GM19463 (cell line): ENCODE measurements around the gene SFPQ.
"Not testable (repeated sequence)": the region's sequence is repeated elsewhere in the genome, so short reads cannot be mapped to it uniquely, and the experiment has no call there.

Source experiments
- ATAC-seq: cut with Tn5 transposase; IDR thresholded peaks from one replicate; pipeline ENCODE4 v1.9.1; 2021; ENCODE audit warnings: mild to moderate bottlenecking, moderate library complexity; ENCODE audit not compliant: unreplicated experiment

The SFPQ gene

DNA sequence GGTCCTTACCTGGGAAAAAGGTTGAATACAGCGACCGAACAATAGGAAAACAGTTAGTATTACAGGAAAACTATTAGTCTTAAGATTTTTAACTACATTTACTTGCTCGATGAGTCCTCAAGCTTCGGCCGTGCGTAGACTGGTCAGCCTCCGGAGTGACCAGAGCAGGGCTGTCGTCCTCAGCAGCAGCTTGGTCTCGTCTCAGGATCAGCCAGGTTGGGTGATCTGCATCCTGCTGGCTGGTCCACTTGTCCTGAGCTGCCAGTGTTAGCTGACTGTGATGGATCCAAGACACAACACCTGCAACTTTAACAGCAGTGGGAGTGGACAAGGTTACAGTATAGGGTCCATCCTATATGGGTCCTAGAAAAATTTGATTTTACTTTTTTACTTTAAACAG lies 50.2 kb downstream of the SFPQ start:
- not testable (repeated sequence) for ATAC-seq

DNA sequence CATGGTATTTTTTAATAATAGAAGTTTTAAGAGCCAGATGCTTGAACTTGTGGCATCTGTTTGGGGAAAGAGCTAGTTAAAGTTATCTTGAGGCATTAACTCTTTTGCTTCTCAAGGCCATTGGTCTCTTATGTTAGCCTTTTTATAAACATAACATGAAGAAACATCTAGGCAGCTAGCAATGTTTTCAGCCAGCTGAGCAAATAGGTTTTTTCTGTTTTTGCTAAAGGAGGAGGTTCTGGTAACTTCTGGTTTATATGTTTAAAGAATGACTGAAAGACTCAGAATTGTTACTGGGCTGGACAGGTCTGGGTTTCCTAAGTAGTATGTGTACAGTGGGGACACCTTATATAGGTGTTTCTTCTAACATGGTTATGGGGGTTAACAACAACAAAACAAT lies 50.7 kb downstream of the SFPQ start:
- not testable (repeated sequence) for ATAC-seq

DNA sequence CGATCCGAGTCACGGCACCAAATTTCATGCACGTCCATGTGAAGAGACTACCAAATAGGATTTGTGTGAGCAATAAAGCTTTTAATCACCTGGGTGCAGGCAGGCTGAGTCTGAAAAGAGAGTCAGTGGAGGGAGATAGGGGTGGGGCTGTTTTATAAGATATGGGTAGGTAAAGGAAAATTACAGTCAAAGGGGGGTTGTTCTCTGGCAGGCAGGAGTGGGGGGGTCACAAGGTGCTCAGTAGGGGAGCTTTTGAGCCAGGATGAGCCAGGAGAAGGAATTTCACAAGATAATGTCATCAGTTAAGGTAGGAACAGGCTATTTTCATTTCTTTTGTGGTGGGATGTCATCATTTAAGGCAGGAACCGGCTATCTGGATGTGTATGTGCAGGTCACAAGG lies 55.4 kb downstream of the SFPQ start:
- ATAC-seq = not testable (repeated sequence)

DNA sequence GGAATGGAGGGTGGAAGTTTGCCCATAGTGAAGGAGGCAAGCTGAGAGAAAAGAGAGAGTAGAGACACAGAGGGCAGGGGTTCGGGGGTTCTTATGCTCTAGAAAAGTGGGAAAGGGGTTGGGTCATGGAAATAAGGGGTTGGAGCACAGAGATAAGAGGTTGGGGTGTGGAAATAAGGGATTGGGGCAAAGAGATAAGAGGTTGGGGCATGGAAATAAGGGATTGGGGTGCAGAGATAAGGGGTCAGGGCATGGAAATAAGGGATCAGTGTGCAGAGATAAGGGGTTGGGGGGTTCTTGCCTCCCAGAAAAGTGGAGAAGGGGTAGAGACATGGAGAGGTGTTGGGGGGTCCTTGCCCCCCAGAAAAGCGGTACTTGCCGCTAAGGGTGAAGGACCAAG lies 56.2 kb downstream of the SFPQ start:
- no peak for ATAC-seq
